Choroid plexus epithelial cell (primary cell): ENCODE results near the gene TMEM8B.
"Not testable (repeated sequence)": the region's sequence is repeated elsewhere in the genome, so short reads cannot be mapped to it uniquely, and the experiment has no call there.

Experiments
- DNase-seq: peaks from one replicate; pipeline ENCODE4 v3.0.0-alpha.2; 2010; ENCODE audit warnings: low read depth
- H3K4me3 ChIP-seq: 2 replicates; pipeline ENCODE4 v1.5.1; 2011; ENCODE audit warnings: low read depth, mild to moderate bottlenecking, control low read depth, low read length, moderate library complexity
- TF ChIP-seq, protein P1 (sequence below): conservative IDR thresholded peaks from 2 replicates; pipeline ENCODE4 v1.5.1; 2011; ENCODE audit warnings: low read depth, mild to moderate bottlenecking, control low read depth, inconsistent platforms, low read length, moderate library complexity

Gene TMEM8B

DNA sequence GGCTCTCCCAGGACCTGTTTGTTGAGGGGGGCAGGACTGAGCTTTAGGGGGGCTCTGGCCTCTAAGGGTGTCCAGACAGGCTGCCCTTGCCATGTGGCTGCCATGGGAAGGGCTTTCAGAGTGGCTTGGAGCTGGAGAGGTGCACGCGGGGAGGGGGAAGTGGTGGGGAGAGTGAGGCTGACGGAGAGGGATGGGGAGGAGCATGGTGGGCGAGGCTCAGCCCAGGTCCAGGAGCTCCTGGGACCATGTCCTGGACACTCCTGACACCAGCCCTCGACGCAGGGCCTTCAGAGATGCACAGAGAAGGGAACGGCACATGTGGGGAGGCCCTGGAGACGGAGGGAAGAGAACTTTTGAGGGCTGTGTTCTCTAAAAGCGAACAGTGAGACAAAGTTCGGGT lies 82.7 kb downstream of the TMEM8B start:
- DNase-seq: no peak
- no peak overlapping the region for H3K4me3 ChIP-seq
- TF ChIP-seq, protein P1, sequence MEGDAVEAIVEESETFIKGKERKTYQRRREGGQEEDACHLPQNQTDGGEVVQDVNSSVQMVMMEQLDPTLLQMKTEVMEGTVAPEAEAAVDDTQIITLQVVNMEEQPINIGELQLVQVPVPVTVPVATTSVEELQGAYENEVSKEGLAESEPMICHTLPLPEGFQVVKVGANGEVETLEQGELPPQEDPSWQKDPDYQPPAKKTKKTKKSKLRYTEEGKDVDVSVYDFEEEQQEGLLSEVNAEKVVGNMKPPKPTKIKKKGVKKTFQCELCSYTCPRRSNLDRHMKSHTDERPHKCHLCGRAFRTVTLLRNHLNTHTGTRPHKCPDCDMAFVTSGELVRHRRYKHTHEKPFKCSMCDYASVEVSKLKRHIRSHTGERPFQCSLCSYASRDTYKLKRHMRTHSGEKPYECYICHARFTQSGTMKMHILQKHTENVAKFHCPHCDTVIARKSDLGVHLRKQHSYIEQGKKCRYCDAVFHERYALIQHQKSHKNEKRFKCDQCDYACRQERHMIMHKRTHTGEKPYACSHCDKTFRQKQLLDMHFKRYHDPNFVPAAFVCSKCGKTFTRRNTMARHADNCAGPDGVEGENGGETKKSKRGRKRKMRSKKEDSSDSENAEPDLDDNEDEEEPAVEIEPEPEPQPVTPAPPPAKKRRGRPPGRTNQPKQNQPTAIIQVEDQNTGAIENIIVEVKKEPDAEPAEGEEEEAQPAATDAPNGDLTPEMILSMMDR: no peak

DNA sequence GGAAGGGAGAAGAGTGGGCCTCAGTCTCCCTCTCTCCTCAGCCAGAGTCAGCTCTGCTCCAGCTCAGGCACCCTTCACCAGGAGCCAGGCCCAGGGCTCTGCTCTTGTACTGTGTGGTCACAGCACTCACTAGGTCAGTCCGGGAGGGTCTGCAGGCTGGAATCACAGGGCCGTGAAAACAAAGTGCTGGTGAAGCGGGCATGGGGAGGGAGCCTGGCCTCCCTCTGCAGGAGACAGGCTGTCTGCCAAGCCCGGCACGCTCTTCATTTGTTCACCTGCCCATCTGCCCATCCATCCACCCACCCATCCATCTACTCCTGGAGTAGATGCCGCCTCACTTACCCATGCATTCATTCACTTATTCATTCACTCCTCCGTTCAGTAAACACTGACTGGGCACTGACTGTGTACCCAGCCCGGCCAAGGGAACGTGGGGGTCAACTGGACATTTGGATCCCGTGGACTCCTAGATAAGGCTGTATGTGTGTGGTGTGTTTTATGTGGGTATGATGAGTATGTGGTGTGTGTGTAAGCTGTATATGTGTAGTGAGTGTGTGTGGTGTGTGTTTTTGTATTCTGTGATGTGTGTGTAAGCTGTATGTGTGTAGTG lies 83.9 kb downstream of the TMEM8B start:
- TF ChIP-seq, protein P1: no peak
- DNase-seq: no peak
- no peak overlapping the region for H3K4me3 ChIP-seq

GRCh38 chr9:35913429-35913828 lies 84.4 kb downstream of the TMEM8B start:
- DNase-seq, H3K4me3 ChIP-seq: not testable (repeated sequence)

DNA sequence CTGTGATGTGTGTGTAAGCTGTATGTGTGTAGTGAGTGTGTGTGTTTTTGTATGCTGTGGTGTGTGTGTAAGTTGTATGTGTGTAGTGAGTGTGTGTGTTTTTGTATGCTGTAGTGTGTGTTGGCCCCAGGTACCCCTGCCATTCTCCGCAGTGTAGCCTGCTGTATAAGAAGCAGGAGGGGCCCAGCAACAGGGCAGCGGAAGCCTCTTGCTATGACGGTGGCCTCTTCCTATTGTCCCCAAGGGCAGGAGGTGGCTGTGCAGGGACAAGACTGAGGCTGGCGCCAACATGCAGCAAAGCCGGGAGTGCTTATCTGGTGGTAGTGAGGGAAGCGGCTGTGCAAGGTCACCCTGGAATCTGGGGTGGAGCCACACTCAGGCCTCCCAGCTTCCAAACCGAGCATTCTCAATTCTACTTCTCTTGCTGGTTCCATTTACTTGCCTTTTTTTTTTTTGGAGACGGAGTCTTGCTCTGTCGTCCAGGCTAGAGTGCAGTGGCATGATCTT lies 85.3 kb downstream of the TMEM8B start:
- H3K4me3 ChIP-seq: no peak overlapping the region
- peak; percentile 26 for DNase-seq
- TF ChIP-seq, protein P1: no peak
